Keratinocyte (primary cell): Measurements from ENCODE around the gene AP3B1. TPM values are rescaled to one million over a fixed set of nuclear protein-coding genes. Genes with fewer than 3 reads are reported as not detected.
A peak's percentile ranks its signal among the peaks of the same experiment; 100 is the strongest.

Experiments used
- DNase-seq: peaks from one replicate; pipeline ENCODE4 v3.0.0-alpha.2; 2011; ENCODE audit warnings: low read depth, missing footprints, low spot score
- FAIRE-seq: peaks from 2 replicates; lab custom pipeline; 2011; peaks lifted over from hg19 to GRCh38; lab: Jason Lieb, UNC
- H2AFZ ChIP-seq: 2 replicates; pipeline ENCODE4 v1.6.0; 2012; ENCODE audit warnings: low read length, control low read depth, inconsistent platforms; ENCODE audit not compliant: control insufficient read depth
- H3K27ac ChIP-seq: 2 replicates; pipeline ENCODE4 v1.5.1; 2011; ENCODE audit warnings: low read length; ENCODE audit not compliant: control insufficient read depth, insufficient read depth
- H3K27me3 ChIP-seq: 3 replicates; pipeline ENCODE4 v1.6.0; 2011; ENCODE audit warnings: low read length; ENCODE audit not compliant: control insufficient read depth, insufficient read depth; ENCODE audit errors: extremely low read depth
- H3K36me3 ChIP-seq, 2 experiments: 2 replicates in 1 of 2; 3 replicates in 1 of 2; pipeline ENCODE4 v1.5.1; 2011; ENCODE audit warnings: low read length in 2 of 2, mild to moderate bottlenecking in 1 of 2; ENCODE audit not compliant: control insufficient read depth in 2 of 2, insufficient read depth in 2 of 2; ENCODE audit errors: extremely low read depth in 1 of 2
- H3K4me1 ChIP-seq: 3 replicates; pipeline ENCODE4 v1.5.1; 2011; ENCODE audit warnings: low read length; ENCODE audit not compliant: control insufficient read depth, insufficient read depth; ENCODE audit errors: extremely low read depth
- H3K4me2 ChIP-seq: 3 replicates; pipeline ENCODE4 v1.6.0; 2011; ENCODE audit warnings: low read depth, low read length; ENCODE audit not compliant: control insufficient read depth, insufficient read depth; ENCODE audit errors: extremely low read depth
- H3K4me3 ChIP-seq, 3 experiments: fragments of 200-600 bp in 1 of 3; sonication (generic) in 1 of 3; 2 replicates in 2 of 3; 3 replicates in 1 of 3; pipeline ENCODE4 v1.5.1; 2011 to 2016; ENCODE audit warnings: low read length in 3 of 3, mild to moderate bottlenecking in 3 of 3, control low read depth in 2 of 3, inconsistent platforms in 1 of 3, low read depth in 1 of 3, mixed read lengths in 1 of 3, mixed run types in 1 of 3, moderate library complexity in 1 of 3; ENCODE audit not compliant: control insufficient read depth in 2 of 3, insufficient read depth in 2 of 3; ENCODE audit errors: extremely low read depth in 1 of 3
- H3K79me2 ChIP-seq: 2 replicates; pipeline ENCODE4 v1.6.0; 2012; ENCODE audit warnings: low read length; ENCODE audit not compliant: control insufficient read depth, insufficient read depth
- H3K9ac ChIP-seq: 3 replicates; pipeline ENCODE4 v1.6.0; 2011; ENCODE audit warnings: low read length; ENCODE audit not compliant: control insufficient read depth, insufficient read depth; ENCODE audit errors: extremely low read depth
- H3K9me1 ChIP-seq: 3 replicates; pipeline ENCODE4 v1.6.0; 2011; ENCODE audit warnings: low read length; ENCODE audit not compliant: control insufficient read depth, insufficient read depth; ENCODE audit errors: extremely low read depth
- H3K9me3 ChIP-seq: 2 replicates; pipeline ENCODE4 v1.5.1; 2012; ENCODE audit warnings: low read depth, low read length; ENCODE audit not compliant: control insufficient read depth
- H4K20me1 ChIP-seq: 3 replicates; pipeline ENCODE4 v1.6.0; 2011; ENCODE audit warnings: low read length; ENCODE audit not compliant: control insufficient read depth, insufficient read depth; ENCODE audit errors: extremely low read depth
- CTCF ChIP-seq, 3 experiments: IDR thresholded peaks in 1 of 3; conservative IDR thresholded peaks in 1 of 3; optimal IDR thresholded peaks in 1 of 3; 2 replicates in 2 of 3; 3 replicates in 1 of 3; pipeline versions ENCODE3 to v1.5.1; 2011; ENCODE audit warnings: low read length in 3 of 3, mild to moderate bottlenecking in 3 of 3, moderate library complexity in 2 of 3, control low read depth in 1 of 3, inconsistent platforms in 1 of 3; ENCODE audit not compliant: insufficient read depth in 2 of 3; ENCODE audit errors: extremely low read depth in 1 of 3
- EZH2 ChIP-seq: IDR thresholded peaks from one replicate; pipeline ENCODE4 v1.6.1; 2012; ENCODE audit warnings: inconsistent platforms, mild to moderate bottlenecking, low read length, moderate library complexity
- dilution Hi-C: fragments of 300-500 bp; cut with MboI; formaldehyde crosslinking; loops from one replicate; pipeline ENCODE4 v1.7.0; 2020; ENCODE audit warnings: low sequenced_read_pairs; ENCODE audit not compliant: extremely low pct_ligation_motif_present
- polyA plus RNA-seq, 5 experiments: library from polyadenylated mRNA; depleted of rRNA in 3 of 5; stranded (reverse) in 3 of 5; stranded (forward) in 1 of 5; unstranded in 1 of 5; fragments of >200 nt; gene quantifications; 1 replicate in 1 of 5; 2 replicates in 3 of 5; 3 replicates in 1 of 5; pipeline versions ENCODE4 v1.2.1 to v1.2.3, GENCODE V29; 2011 to 2012; ENCODE audit warnings: missing spikeins in 2 of 5, low read depth in 1 of 5, low replicate concordance in 1 of 5

Gene AP3B1
- polyA plus RNA-seq, 1 donor (not counting 4 experiments of a cell fraction or from before 2014, with no cell fraction given) = 65.1 TPM

GRCh38 chr5:78271766-78272165 is 22.7 kb downstream of the AP3B1 start:
- Histone ChIP-seq H3K79me2 (peaks cover 59% of the 10 kb centered on the region), H4K20me1 (peaks cover 3% of the 10 kb centered on the region), H3K4me1 (no peaks in the 10 kb centered on the region), H3K4me2 (no peak overlapping the region), H3K27ac (no peak overlapping the region), H3K9me3 (no peaks in the 10 kb centered on the region), H3K4me3 (no peak overlapping the region), H3K27me3 (no peaks in the 10 kb centered on the region), H3K9me1 (no peaks in the 10 kb centered on the region), H3K9ac (no peak overlapping the region), H2AFZ (no peak overlapping the region), H3K36me3 (no peaks in the 10 kb centered on the region)
- dilution Hi-C loops = no loop called here
- no peak for FAIRE-seq
- no peak for TF ChIP-seq EZH2
- DNase-seq = no peak

DNA sequence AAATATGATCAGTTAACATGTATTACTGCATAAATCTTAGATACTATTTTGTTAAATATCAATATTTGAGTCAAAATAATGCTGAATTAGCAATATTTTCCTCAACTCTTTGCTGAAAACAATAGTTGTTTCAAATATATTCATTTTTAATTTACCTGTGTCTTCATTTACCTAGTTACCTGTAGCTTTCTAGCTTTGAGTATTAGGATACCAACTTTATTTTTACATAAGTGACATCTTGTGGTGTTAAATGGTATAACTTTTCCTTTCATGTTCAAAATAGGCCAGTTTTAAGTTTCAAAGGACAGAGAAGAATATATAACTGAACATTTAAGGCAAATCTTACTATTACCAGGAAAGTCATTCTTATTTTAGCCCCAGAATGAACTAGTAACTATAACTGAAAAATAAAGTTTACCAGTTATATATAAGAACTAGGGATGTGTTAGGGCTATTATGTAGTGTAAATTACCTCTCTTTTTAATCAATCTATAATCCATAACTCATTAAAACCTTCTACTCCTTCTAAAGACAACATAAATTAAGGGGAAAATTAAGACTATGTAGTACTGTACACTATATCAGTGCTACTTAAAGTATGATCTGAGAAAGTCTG is 25.3 kb downstream of the AP3B1 start:
- dilution Hi-C loops = no loop called here
- Histone ChIP-seq H3K36me3 (peaks cover 2 to 8% of the 10 kb centered on the region in 2 experiments), H3K9me1 (no peaks in the 10 kb centered on the region), H3K79me2 (peaks cover 35% of the 10 kb centered on the region), H3K4me2 (no peak overlapping the region), H3K27ac (no peak overlapping the region), H3K4me1 (no peaks in the 10 kb centered on the region), H3K4me3 (no peak overlapping the region), H2AFZ (no peak overlapping the region), H3K9me3 (no peaks in the 10 kb centered on the region), H3K27me3 (no peaks in the 10 kb centered on the region), H3K9ac (no peak overlapping the region), H4K20me1 (peaks cover 3% of the 10 kb centered on the region)
- DNase-seq (no peak), FAIRE-seq (no peak)
- no peak for TF ChIP-seq EZH2
- TF ChIP-seq CTCF (optimal IDR thresholded peaks at IDR 0.05 in 1 of 3, IDR thresholded peaks at IDR 0.05 in 1 of 3, conservative IDR thresholded peaks at IDR 0.05 in 1 of 3; ENCODE audit: extremely low read depth in 1 of 3, insufficient read depth in 2 of 3, low read length in 3 of 3) = peak in 2 of 3 experiments; percentile 7 to 42

DNA sequence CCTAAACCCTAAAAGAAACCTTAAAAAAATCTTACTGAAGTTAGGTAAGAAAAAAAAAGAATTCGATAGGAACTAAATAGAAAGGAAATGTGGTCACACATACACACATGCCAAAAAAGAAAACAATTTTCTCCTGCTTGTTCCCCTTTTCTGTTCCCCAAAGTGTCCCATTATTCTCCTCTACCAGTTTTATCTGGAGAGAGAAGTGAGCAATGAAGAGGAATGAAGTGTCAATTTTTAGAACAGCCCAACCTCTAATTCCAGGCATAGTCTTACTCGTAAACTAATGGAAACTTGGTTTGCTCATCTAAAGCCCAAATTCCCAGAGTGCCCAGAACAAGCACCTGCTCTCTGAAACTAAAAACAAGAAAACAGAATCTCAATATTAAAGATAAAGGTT is 26.1 kb downstream of the AP3B1 start:
- TF ChIP-seq EZH2 = no peak
- TF ChIP-seq CTCF (optimal IDR thresholded peaks at IDR 0.05 in 1 of 3, IDR thresholded peaks at IDR 0.05 in 1 of 3, conservative IDR thresholded peaks at IDR 0.05 in 1 of 3; ENCODE audit: extremely low read depth in 1 of 3, insufficient read depth in 2 of 3, low read length in 3 of 3) = no peak
- Histone ChIP-seq H3K27ac (no peak overlapping the region), H3K36me3 (peaks cover 2 to 8% of the 10 kb centered on the region in 2 experiments), H4K20me1 (no peaks in the 10 kb centered on the region), H3K4me2 (no peak overlapping the region), H3K4me3 (no peak overlapping the region), H2AFZ (no peak overlapping the region), H3K79me2 (peaks cover 26% of the 10 kb centered on the region), H3K27me3 (no peaks in the 10 kb centered on the region), H3K9ac (no peak overlapping the region), H3K9me3 (no peaks in the 10 kb centered on the region), H3K4me1 (no peaks in the 10 kb centered on the region), H3K9me1 (no peaks in the 10 kb centered on the region)
- FAIRE-seq = no peak
- DNase-seq = no peak
- dilution Hi-C loops = no loop called here
